ENCODE data around the gene CWC27.

DNA sequence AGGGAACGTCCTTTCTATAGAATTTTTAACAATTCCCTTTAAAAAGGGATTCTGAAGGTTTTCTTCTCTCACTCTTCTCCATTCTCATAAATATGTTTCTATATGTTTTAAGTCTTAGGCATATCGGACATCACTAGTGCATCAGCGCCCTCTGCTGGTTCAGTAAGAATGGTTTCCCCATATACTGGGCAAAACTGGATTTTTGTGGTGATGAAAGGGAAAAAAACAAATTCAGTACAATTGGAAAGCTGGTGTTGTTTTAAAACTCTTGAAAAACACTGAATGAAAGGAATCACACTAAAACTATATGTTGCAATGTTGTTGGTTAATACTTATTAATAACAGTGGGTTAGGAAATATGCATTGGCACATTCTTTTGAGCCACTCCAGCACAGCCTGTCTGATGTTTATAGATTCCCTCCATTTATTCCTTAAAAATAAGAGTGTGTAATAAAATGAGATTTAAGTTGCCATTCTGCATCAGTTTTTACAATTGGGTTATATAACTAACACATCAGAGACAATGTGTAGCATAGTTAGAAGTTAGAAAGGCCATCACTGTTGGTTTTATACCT is 15.8 kb downstream of the CWC27 start:
- TF ChIP-seq POLR2A (IDR thresholded peaks at IDR 0.05; ENCODE audit: low read depth) (no peak), POLR2AphosphoS5 (IDR thresholded peaks at IDR 0.05) (no peak), EP300 (IDR thresholded peaks at IDR 0.05) (no peak)
- TF ChIP-seq, protein P1, sequence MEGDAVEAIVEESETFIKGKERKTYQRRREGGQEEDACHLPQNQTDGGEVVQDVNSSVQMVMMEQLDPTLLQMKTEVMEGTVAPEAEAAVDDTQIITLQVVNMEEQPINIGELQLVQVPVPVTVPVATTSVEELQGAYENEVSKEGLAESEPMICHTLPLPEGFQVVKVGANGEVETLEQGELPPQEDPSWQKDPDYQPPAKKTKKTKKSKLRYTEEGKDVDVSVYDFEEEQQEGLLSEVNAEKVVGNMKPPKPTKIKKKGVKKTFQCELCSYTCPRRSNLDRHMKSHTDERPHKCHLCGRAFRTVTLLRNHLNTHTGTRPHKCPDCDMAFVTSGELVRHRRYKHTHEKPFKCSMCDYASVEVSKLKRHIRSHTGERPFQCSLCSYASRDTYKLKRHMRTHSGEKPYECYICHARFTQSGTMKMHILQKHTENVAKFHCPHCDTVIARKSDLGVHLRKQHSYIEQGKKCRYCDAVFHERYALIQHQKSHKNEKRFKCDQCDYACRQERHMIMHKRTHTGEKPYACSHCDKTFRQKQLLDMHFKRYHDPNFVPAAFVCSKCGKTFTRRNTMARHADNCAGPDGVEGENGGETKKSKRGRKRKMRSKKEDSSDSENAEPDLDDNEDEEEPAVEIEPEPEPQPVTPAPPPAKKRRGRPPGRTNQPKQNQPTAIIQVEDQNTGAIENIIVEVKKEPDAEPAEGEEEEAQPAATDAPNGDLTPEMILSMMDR (IDR thresholded peaks at IDR 0.05) = peak; percentile 72 to 78 (median 77)

All from esophagus muscularis mucosa (tissue), 4 donors.